ENCODE results near the gene USP13.
"Not testable (repeated sequence)": the region's sequence is repeated elsewhere in the genome, so short reads cannot be mapped to it uniquely, and the experiment has no call there.

Gene USP13

DNA sequence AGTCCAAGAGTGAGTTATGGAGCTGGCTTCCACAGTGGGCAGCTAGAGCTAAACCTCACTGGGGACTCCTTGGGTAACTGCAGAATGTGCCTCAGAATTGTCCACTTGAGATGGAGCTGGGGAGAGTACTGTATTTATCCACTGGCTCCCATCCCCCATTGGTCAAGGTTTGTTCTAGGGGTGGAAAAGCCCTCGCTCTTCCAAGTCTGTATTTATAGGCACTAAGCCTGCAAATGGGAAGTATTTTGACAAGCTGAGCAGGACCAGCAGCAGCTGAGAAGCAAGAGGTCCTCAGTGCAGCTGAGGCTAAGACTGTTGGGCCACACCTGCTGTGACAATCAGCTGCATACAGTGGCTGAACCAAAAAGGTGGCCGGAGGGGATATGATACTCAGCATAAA, 5.8 kb downstream of the USP13 start:
- no peak for DNase-seq (ENCODE audit: low read depth, low spot score)

DNA sequence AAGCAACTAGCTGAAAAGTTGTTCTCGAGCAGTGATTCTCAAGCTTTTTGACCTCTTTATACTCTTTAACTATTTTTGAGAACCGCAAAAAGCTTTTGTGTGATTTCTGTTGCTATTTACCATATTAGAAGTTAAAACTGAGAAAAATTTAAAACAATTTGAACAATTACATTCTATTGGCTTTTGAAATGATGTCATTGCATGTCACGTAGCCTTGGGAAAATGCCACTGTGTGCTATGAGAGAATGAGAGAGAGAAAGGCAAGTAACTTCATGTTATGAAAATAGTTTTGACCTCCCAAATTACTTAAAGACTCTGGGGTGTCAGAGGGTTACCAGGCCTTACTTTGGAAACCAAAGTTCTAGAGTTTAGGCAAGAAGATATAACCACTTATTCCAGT, 8.0 kb downstream of the USP13 start:
- DNase-seq (ENCODE audit: low read depth, low spot score) = no peak

DNA sequence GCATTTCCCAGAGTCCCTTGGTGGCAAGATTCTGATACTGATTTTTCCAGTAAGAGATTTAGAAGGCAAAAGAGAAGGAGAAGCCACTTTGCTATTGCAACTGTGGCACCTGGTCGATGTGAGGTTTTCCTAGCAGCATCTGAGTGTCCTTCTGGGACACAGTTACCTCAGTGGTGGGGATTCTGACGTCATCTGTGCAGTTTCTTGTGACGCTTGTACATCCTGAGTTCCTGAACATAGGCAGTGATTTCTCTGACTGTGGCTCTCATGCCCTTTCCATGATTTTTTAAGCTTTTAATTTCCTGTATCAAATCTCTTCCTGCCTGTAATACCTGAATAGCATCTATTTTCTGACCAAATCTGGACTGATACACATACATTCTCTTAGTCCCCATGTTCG, 8.9 kb downstream of the USP13 start:
- DNase-seq (ENCODE audit: low read depth, low spot score) = no peak

DNA sequence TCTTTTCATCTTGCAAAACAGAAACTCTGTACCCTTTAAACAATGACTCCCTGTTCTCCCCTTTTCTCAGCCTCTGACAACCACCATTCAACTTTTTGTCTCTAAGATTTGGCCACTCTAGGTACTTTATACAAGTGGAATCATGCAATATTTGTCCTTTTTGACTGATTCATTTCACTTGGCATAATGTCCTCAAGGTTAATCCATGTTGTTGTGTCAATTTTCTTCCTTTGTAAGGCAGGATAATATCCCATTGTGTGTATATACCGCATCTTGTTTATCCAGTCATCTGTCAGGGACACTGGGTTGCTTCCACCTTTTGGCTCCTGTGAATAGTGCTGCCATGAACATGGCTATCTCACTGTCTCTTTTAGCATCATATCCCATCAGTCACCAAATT, 10.3 kb downstream of the USP13 start:
- no peak for DNase-seq (ENCODE audit: low read depth, low spot score)

DNA sequence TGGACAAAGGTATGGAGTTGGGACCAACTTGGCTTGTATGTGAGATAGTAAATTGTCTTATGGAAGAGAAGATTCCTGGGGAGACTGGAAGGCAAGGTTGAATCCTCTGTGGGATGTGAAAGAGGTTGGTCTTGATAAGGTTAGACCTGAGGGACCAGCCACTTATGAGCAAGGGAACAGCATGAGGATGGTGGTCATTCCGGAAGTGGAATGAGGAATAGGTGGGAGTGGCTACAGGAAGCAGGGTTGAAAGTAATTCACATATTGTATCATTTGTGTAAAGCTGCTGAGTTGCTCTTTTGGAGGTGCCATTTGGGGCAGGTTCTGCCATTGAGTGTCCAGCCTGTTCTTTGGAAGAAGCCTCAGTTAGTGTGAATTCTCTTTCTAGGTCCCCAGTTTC, 13.2 kb downstream of the USP13 start:
- no peak for DNase-seq (ENCODE audit: low read depth, low spot score)

GRCh38 chr3:179666436-179667035, 13.7 kb downstream of the USP13 start:
- peak; percentile 73 for DNase-seq (ENCODE audit: low read depth, low spot score)

DNA sequence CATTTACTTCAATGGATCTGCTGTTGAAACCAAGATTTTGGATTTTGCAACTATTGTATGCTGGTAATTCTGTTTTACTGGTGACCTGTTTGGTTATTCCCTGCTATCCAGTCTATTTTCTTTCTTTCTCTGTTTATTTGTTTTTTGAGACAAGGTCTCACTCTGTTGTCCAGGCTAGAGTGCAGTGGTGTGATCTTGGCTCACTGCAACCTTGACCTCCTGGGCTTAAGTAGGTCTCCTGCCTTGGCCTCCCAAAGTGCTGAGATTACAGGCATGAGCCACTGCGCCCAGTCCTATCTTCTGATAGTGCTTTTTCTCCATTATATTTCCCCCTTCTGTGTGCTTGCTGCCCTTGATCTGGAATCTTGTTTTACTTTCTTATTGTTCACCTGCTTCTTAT, 15.6 kb downstream of the USP13 start:
- no peak for DNase-seq (ENCODE audit: low read depth, low spot score)

- no peak for DNase-seq (ENCODE audit: low read depth, low spot score)
Observed at GRCh38 chr3:179670311-179670710, 17.5 kb downstream of the USP13 start.

DNA sequence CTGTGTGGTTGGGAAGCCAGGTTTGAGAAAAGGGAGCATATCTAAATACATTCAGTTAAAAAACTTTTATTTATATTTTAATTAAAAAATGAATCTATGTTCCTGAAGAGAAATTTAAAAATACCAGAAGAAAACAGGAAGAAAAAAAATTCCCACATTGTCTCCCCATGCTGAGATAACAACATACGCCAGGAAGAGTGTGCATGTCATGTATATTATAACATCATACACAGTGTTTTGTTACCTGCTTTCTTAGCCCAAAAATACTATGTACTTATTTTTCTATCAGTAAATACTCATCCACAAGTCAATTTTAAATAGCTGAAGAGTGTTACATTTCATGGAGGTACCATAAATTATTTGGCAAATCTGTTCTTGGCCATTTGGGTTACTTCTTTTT, 18.5 kb downstream of the USP13 start:
- DNase-seq (ENCODE audit: low read depth, low spot score) = no peak

GRCh38 chr3:179671747-179672242, 19.0 kb downstream of the USP13 start:
- DNase-seq (ENCODE audit: low read depth, low spot score) = peak; percentile 31

DNA sequence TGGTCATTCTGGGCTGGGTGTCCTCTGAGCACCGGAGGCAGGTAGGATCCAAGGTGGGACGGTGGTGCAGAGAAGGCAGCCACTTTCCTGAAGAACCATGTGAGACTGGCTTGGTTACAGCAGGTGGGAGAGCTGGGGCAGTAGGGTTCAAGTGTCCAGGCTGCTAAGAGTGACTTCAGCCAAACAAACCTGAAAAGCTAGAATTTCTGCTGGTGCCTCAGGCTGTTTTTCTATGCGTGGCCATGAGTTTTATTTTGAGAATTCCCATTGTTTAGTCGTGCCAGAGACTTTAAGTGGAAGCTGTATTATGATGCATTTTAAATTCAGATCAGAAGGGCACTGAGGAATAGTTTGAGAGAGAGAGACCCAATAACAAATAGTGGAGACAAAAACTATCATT, 20.1 kb downstream of the USP13 start:
- no peak for DNase-seq (ENCODE audit: low read depth, low spot score)

DNA sequence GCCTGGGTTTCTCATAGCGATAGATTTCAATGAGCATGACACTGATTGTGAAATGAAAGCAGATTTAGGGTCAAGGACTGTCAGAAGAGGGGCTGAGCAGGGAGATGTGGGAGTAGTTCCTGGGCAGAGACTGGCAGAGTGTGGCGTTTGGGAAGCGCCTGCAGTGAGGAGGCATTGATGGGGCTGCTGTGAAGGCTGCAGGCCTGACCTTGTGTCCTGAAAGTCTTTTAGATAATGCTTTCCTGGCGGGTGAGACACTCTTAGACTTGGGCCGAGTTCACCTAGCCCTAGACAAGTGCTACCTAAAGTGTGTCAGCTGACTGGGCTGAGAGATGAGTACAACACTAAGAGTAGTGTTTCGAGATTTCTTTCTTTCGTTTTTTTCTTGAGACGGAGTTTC, 20.7 kb downstream of the USP13 start:
- no peak for DNase-seq (ENCODE audit: low read depth, low spot score)

GRCh38 chr3:179676081-179676480, 23.2 kb downstream of the USP13 start:
- DNase-seq (ENCODE audit: low read depth, low spot score) = no peak

- DNase-seq (ENCODE audit: low read depth, low spot score) = no peak
Observed at GRCh38 chr3:179677884-179678283, 25.0 kb downstream of the USP13 start.

- DNase-seq (ENCODE audit: low read depth, low spot score) = no peak
Observed at GRCh38 chr3:179681492-179682263, 28.8 kb downstream of the USP13 start.

- no peak for DNase-seq (ENCODE audit: low read depth, low spot score)
Observed at GRCh38 chr3:179682426-179683080, 29.7 kb downstream of the USP13 start.

DNA sequence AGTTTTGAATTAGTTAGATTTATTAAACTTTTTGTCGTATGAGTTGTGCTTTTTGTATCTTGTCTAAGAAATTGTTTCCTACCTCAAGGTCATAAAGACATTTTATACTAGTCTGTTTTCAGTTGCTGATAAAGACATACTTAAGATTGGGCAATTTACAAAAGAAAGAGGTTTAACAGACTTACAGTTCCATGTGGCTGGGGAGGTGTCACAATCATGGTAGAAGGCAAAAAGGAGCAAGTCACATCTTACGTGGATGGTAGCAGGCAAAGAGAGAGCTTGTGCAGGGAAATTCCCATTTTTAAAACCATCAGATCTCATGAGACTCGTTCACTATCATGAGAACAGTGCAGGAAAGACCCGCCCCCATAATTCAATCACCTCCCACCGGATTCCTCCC, 30.4 kb downstream of the USP13 start:
- not testable (repeated sequence) for DNase-seq (ENCODE audit: low read depth, low spot score)

DNA sequence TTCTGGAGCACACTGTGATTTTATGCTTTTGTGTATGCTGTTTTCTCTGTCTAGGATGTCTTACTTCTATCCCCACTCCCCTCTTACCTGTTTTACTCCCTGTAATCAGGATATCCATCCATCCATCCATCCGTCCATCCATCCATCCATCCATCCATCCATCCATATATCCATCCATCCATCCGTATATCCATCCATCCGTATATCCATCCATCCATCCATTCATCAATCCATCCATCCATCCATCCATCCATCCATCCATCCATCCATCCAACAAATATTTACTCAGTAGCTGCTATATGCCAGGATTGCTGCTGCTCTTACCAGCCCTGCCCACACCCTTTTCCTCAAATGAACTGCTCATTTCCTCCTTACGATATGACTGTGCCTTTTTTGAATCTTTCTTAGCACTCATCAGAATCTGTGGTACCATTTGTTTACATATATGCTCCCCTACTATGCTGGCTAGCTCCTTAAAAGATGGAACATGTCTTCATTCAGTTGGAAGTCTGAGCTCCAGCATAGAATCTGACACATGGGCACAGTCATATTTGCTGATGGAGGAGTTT, 35.2 kb downstream of the USP13 start:
- DNase-seq (ENCODE audit: low read depth, low spot score) = no peak

DNA sequence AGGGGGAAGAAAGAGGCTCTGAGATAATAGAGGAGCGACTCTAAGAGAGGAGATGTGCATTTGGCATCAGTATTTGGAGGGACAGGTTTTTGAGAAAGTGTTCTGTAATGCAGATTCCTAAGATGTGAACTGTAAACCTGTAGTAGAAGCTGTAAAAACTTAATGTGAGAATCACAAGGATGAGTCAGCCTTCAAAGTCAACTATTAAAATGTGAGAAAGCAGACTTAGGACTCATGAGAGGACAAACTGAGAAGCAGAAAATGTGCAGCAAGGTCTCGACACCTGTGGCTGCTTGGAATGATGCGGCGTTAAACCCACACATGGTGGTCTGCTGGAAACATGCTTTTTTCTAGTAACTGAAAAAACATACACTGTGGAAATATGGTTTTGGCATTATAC, 36.0 kb downstream of the USP13 start:
- peak; percentile 20 for DNase-seq (ENCODE audit: low read depth, low spot score)

DNA sequence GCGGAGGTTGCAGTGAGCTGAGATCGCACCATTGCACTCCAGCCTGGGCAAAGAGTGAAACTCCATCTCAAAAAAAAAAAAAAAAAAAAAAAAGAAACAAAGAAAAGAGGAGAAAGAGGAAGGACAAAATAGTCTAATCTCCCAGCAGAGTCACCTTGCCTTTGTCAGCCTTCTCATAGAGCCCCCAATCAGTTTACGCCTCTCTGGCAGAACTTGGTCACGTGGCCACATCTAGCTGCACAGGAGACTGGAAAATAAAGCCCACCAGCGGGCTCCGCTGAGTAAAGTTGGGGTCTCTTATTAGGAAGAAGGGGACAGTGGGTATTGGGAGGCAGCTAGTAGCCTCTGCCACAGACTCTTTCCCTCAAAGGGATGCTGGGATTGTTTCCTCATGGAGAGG, 41.9 kb downstream of the USP13 start:
- no peak for DNase-seq (ENCODE audit: low read depth, low spot score)

- DNase-seq (ENCODE audit: low read depth, low spot score) = no peak
Observed at GRCh38 chr3:179695672-179696313, 43.0 kb downstream of the USP13 start.

DNA sequence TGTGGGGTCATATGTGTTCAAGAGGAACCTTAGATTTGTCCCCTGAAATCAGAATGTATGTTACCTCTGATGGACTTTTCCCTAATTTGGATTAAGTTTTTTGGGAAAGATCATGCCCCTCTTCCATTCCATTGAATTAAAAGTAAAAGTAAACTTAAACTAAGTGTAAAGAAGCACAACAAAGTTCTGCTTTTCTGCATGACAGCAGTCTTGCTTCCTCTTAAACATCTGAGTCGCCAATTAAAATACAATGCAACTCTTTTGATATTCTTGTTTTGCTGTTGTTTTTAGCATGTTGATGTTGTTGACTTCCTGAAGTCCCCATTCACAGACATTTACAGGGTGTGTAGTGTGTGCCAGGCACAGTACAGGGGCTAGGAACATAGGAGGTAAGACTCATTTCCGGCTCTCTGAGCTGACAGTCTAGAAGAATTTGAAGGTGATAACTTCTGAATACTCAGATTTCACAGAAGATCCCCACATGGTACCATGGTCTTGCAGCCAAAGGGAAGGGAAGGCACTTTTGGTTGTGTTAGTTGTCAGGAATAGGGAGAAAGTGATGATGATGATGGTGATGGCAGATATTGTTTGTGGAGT, 45.0 kb downstream of the USP13 start:
- DNase-seq (ENCODE audit: low read depth, low spot score) = no peak

Data from astrocyte of the hippocampus (primary cell).